Stimulated activated CD8-positive, alpha-beta memory T cell treated with anti-CD3 and anti-CD28 coated beads, Interleukin-12 subunit alpha, Interleukin-12 subunit beta, amount 100 ng/mL, for 4 hours (primary cell): Measurements from ENCODE around the gene MOK.
"Not testable (repeated sequence)": the region's sequence is repeated elsewhere in the genome, so short reads cannot be mapped to it uniquely, and the experiment has no call there.

Experiments
- DNase-seq: peaks from one replicate; pipeline ENCODE4 v3.0.0-alpha.2; 2020; ENCODE audit warnings: low read depth

MOK gene

GRCh38 chr14:102321456-102322422, 16.8 kb upstream of the MOK start:
- DNase-seq, result no peak

DNA sequence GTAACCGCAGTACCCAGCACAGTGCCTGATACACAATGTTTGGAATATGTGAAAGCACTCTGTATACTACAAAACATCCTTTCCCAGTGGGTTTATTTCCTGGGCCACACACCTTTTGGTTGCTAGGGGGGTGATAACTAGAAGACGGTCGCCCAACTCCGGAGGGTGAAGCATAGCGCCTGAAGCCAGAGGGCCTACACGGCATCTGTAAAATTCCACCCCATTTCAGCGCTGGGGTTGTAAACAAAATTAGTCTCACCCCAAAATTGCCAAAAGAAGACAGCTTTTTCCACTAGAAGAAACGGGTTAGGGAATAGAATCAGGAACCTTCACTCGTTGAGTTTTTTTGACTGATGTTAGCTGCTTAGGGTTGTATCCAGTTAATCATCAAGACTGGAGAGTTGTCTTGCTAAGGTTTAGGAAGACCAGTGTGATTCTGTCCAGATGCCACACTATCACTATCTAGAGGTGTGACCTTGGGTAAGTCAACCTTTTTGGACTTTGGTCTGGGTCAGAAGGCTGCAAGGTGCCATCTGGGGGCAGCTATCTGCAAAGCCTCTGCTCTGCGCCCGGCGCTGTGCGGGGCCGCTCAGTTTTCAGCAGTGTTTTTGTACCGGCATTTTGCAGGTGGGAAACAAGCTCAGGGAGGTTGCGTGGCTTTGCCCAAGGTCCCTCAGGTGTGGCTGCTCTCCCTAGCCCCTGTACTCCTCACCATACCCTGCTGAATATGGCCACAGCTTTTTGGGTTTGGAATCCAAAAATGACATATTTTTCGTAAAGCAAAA, 15.9 kb upstream of the MOK start:
- DNase-seq, result no peak

- DNase-seq, result peak; percentile 41
These were observed 15.2 kb upstream of the MOK start for GRCh38 chr14:102320033-102320660.

DNA sequence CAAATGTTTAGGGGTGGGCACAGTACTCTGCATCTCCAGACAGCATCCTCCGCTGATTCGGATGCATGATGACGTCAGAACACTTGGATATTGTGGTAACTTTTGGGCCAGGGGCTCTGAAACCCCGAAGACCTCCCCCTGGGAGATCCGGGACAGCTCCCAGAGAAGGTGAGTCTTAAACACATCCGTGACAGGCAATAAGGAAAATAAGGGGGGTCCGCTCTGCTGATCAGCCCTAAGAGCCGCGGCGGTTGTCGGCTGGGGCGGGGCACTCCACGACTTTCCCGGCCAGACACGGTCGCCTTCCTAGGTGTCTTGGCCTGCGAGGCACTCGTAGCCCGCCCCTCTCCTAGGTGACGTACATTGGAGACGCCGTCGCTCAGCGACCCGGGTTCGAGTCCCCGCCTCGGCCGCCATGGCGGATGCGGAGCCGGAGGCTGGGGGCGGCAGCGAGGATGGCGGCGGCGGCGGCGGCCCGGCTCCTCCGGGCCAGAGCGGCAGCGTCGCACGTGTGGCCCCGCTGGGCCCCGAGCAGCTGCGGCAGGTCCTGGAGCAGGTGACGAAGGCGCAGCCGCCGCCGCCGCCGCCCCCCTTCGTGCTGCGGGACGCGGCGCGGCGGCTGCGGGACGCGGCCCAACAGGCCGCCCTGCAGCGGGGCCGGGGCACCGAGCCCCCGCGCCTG, 14.5 kb upstream of the MOK start, which contains the start of gene ZNF839:
ZNF839 (plus strand) TSS at position 396 of the 682 bp plus-strand sequence; CDS start at position 416, 20 bp downstream.
- peak; percentile 87 for DNase-seq

- DNase-seq, result no peak
These were observed 13.9 kb upstream of the MOK start for GRCh38 chr14:102318781-102319276.

- no peak for DNase-seq
These were observed 12.7 kb upstream of the MOK start for GRCh38 chr14:102317564-102318248.

DNA sequence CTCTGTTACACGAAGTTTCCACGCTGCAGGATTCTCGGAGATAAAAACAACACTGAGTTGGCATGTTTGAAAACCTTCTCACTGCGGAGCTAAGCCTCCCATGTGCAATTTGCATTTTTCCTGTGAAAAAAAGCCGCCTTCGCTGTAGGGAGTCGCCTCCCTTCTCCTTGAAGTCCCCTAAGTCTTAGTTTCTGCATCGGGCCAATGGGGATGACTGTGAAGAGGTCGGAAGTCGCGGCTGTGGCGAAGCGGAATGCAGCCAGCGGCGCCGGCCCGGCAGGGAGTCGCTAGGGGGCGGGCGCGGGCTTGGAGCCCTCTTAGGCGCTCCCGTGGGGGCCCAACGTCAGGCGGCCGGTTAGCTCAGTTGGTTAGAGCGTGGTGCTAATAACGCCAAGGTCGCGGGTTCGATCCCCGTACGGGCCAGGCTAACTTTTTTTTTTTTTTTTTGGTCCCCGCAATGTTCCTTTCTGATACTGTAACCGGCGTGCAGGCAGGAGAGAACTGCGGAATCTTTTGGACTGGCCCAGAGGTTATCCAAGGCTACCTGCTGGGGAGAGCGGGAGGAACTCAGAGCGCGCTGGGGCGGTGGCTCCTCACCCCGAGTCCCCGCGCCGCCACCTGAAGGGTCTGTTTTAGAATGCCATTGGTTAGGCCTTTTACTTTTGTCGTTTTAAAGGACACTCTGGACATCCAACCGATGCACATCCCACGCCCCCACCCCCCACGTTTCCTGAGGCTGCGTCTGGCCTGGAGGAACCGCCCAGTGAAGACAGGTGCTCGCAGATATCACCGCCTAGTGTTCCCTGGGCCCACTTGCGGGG, 12.0 kb upstream of the MOK start:
- peak; percentile 92 for DNase-seq

- DNase-seq, result no peak
These were observed 11.4 kb upstream of the MOK start for GRCh38 chr14:102316338-102316742.

- no peak for DNase-seq
These were observed 10.2 kb upstream of the MOK start for GRCh38 chr14:102315121-102315520.

DNA sequence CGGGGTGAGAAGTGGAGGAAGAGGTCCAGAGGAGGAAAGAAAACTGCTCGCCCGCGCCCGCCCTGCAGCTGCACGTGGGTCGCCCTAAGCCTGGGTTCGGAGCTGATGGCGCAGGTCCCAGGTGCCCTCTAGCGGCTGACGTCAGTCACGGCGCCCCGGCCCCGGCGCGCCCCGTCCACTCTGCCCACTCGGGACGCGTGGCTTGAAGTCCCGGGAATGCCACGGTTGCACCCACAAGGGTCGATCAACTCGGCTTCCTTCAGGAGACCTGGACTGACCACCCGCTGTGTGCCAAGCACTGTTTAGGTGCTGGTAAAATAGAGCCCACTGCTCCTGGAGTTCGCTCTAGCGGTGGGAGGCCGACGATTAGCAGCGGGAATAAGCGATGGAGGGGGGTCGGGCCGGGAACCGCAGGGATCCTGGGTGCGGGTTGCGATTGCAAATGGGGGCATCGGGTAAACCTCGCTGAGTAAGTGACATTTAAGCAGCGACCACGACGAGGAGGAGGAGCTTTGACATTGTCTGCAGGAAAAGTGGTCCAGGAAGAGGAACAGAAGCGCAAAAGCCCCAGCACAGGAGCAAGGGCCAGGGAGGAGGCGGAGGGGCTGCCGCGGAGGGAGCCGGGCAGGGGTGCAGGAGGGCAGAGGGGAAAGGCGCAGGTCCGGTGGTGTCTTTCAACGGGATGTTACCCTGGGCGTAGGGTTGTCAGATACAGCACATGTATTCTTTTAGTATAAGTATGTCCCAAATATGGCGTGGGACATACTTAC, 9.5 kb upstream of the MOK start:
- DNase-seq, result peak; percentile 66

DNA sequence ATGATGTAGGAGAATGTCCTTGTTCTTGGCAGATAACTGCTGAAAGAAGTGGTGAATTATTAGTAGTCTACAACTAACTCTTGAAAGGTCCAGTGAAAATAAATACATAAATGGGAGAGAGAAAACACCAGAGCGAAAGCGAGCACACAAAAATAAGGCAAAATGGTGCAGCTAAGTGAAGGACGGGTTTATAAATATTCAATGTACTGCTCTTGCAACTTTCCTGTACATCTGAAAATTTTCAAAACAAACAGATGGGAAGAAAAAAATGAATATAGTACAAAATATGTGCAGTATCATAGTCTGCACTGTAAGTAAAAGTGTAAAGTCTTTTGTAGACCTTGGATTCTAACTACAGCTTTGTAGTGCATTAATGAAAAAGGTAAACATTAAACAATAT, 1.3 kb downstream of the MOK start:
- no peak for DNase-seq

GRCh38 chr14:102298303-102299070, 6.5 kb downstream of the MOK start:
- DNase-seq, result not testable (repeated sequence)

DNA sequence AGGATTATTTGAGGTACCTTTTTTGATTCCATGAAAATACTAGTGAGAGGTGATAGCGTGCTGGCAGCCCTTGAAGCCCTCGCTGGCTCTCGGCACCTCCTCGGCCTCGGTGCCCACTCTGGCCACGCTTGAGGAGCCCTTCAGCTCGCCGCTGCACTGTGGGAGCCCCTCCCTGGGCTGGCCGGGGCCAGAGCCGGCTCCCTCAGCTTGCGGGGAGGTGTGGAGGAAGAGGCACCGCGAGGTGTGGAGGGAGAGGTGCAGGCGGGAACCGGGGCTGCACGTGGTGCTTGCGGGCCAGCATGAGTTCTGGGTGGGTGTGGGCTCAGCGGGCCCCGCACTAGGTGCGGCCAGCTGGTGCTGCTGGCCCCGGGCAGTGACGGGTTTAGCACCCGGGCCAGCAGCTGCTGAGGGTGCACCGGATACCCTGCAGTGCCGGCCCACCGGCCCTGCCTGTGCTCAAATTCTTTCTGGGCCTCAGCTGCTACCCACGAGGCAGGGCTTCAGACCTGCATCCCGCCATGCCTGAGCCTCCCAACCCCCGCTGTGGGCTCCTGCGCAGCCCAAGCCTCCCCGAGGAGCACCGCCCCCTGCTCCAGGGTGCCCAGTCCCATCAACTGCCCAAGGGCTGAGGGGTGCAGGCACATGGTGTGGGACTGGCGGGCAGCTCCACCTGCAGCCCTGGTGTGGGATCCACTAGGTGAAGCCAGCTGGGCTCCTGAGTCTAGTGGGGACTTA, 7.4 kb downstream of the MOK start:
- DNase-seq, result no peak

GRCh38 chr14:102295270-102295669, 9.7 kb downstream of the MOK start:
- no peak for DNase-seq

- DNase-seq, result no peak
These were observed 11.2 kb downstream of the MOK start for GRCh38 chr14:102293781-102294180.

DNA sequence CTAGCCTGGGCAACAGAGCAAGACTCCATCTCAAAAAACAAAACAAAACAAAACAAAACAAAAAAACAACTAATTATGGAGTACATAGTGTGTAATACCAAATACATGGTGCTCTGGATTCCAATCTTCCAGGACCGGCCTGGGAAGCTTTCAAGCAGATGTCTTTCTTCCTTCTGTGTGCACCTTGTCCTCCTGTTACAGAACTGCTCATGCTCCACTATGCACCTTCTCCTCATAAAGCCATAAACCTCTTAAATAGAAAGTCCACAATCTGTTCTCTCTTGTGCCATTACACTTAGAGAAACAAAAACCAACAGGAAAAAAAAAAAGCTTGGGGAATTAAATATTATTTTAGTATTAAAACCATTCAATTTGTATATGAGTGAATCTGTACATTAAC, 12.5 kb downstream of the MOK start:
- no peak for DNase-seq

GRCh38 chr14:102288139-102288538, 16.8 kb downstream of the MOK start:
- no peak for DNase-seq

GRCh38 chr14:102285106-102285505, 19.9 kb downstream of the MOK start:
- no peak for DNase-seq
